ENCODE measurements around the gene HYOU1. TPM values are rescaled to one million over a fixed set of nuclear protein-coding genes. Genes with fewer than 3 reads are reported as not detected.

HYOU1 gene
- total RNA-seq, 4 donors from 2014 or later: 36.1 to 57.5 (median 52.7) TPM

DNA sequence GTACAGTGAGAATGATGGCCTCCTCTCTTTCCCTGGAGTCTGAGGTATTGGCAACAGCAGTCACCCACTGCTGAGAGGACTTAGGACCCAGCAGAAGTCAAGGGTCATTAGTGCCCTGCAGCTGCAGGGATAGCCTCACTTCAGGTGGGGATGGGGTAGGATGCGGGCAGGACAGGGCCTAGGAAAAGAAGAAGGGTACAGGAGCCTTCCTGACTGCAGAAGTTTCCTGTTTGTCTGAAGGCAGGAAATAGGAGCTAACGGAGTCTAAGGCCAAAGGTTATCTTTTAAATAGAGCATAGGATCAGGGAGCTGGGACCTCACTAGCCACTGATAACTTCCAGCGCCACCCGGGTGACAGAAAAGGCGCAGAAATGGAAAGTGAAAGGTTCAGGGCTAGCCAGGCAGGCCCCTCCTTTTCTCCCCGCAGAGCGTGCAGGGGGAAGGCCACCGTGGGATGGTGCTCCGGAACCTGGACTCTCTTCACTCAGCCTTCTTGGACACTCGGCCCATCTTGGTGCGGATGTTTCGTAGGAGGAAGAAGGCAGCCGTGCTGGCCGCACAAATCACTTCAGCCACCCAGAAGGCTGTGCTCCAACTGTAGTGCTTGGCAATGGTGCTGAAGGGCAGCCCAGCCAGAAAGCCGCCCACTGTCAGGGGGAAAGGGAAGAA, 32.4 kb downstream of the HYOU1 start:
- Histone ChIP-seq H3K4me1 (peaks cover 19 to 53% (median 40%) of the 10 kb centered on the region in 4 donors), H3K4me3 (no peak overlapping the region), H3K27me3 (no peaks in the 10 kb centered on the region), H3K9me3 (no peaks in the 10 kb centered on the region), H3K36me3 (peaks cover 20 to 83% (median 68%) of the 10 kb centered on the region in 4 donors), H3K27ac (replicated peaks in 1 of 4) (peak overlapping the region; percentile 18 to 54 (median 38))
- 66% methylated on average over 14 of the region's 15 CpGs for WGBS
- TF ChIP-seq POLR2A (IDR thresholded peaks at IDR 0.05; ENCODE audit: low read depth) (no peak), EP300 (IDR thresholded peaks at IDR 0.05) (no peak), POLR2AphosphoS5 (IDR thresholded peaks at IDR 0.05) (no peak)
- TF ChIP-seq, protein P1, sequence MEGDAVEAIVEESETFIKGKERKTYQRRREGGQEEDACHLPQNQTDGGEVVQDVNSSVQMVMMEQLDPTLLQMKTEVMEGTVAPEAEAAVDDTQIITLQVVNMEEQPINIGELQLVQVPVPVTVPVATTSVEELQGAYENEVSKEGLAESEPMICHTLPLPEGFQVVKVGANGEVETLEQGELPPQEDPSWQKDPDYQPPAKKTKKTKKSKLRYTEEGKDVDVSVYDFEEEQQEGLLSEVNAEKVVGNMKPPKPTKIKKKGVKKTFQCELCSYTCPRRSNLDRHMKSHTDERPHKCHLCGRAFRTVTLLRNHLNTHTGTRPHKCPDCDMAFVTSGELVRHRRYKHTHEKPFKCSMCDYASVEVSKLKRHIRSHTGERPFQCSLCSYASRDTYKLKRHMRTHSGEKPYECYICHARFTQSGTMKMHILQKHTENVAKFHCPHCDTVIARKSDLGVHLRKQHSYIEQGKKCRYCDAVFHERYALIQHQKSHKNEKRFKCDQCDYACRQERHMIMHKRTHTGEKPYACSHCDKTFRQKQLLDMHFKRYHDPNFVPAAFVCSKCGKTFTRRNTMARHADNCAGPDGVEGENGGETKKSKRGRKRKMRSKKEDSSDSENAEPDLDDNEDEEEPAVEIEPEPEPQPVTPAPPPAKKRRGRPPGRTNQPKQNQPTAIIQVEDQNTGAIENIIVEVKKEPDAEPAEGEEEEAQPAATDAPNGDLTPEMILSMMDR (IDR thresholded peaks at IDR 0.05): no peak
- no peak for DNase-seq (ENCODE audit: extremely low spot score)
- intact Hi-C loops (cut with DNase I): no loop called here

DNA sequence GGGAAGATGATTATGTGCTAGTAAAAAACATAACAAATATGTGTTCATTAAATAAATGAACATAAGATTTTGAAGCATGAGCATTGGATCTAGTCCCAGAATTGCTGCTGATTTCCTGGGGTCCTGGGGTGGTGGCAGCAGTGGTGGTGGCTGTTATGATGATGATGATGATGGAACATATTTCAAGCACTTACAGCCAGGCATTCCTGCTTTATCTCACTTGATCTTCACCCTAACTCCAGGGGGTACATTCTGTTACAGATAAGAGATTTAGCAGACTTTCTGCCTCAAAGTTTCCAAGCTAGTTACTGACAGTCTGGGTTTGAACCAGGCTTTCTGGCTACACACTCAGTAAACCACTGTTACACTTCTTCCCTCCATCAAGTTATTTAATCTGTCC, 33.3 kb downstream of the HYOU1 start:
- Histone ChIP-seq H3K9me3 (no peaks in the 10 kb centered on the region), H3K36me3 (peaks cover 20 to 83% (median 68%) of the 10 kb centered on the region in 4 donors), H3K27ac (replicated peaks in 1 of 4) (no peak overlapping the region), H3K4me3 (no peak overlapping the region), H3K4me1 (peaks cover 22 to 49% (median 39%) of the 10 kb centered on the region in 4 donors), H3K27me3 (no peaks in the 10 kb centered on the region)
- intact Hi-C loops (cut with DNase I): no loop called here
- no peak for DNase-seq (ENCODE audit: extremely low spot score)
- TF ChIP-seq POLR2A (IDR thresholded peaks at IDR 0.05; ENCODE audit: low read depth) (no peak), EP300 (IDR thresholded peaks at IDR 0.05) (no peak)
- TF ChIP-seq, protein P1 (IDR thresholded peaks at IDR 0.05): no peak

DNA sequence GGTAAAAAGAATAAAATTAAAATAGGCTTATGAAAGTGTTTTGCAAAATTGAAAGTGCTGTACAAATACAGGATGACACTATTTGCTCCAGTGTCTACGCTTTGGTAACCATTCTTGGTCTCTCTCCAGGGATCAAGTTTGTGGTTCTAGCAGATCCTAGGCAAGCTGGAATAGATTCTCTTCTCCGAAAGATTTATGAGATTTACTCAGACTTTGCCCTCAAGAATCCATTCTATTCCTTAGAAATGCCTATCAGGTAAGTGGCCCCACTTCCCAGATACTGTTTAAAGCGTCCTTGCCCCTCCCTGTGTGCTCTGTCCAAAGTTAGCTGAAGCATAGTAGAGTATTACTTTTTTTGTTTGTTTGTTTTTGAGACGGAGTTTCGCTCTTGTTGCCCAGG, 35.4 kb downstream of the HYOU1 start:
- intact Hi-C loops (cut with DNase I): no loop called here
- H3K4me1 ChIP-seq: peaks cover 30 to 51% (median 48%) of the 10 kb centered on the region in 4 donors
- H3K9me3 ChIP-seq: no peaks in the 10 kb centered on the region
- H3K27ac ChIP-seq (replicated peaks in 1 of 4): no peak overlapping the region
- DNase-seq (ENCODE audit: extremely low spot score): no peak
- peaks cover 20 to 68% (median 56%) of the 10 kb centered on the region in 4 donors for H3K36me3 ChIP-seq
- H3K27me3 ChIP-seq: no peaks in the 10 kb centered on the region
- TF ChIP-seq, protein P1 (IDR thresholded peaks at IDR 0.05): no peak
- TF ChIP-seq POLR2A (IDR thresholded peaks at IDR 0.05; ENCODE audit: low read depth) (no peak), POLR2AphosphoS5 (IDR thresholded peaks at IDR 0.05) (no peak), EP300 (IDR thresholded peaks at IDR 0.05) (no peak)
- no peak overlapping the region for H3K4me3 ChIP-seq
- 88% methylated on average over 5 of the region's 5 CpGs for WGBS

DNA sequence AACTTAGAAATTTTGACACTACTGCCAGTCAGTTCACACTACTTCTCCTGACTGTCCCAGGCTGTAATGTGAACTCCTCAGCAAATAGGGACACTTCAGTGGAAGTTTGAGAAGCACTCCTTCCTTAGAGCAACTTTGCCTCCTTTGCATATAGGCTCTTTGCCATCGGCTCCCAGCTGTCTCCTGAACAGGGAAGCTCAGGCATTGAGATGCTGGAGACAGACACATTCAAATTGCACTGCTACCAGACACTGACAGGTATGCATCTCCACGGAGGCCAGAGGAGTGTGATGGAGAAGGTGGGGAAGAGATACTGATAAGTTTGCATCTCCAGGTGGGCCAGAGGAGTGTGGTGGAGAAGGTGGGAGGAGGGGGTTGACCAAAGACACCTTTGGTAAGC, 37.0 kb downstream of the HYOU1 start:
- 45% methylated on average over 2 of the region's 2 CpGs for WGBS
- H3K4me3 ChIP-seq: peak overlapping the region in 3 of 4 donors; percentile 70 to 78 (median 77)
- H3K4me1 ChIP-seq: peaks cover 40 to 67% (median 60%) of the 10 kb centered on the region in 4 donors
- no peak for DNase-seq (ENCODE audit: extremely low spot score)
- peaks cover 33 to 68% (median 56%) of the 10 kb centered on the region in 4 donors for H3K36me3 ChIP-seq
- no peaks in the 10 kb centered on the region for H3K27me3 ChIP-seq
- H3K27ac ChIP-seq (replicated peaks in 1 of 4): peak overlapping the region; percentile 91 to 95 (median 93)
- no peaks in the 10 kb centered on the region for H3K9me3 ChIP-seq
- TF ChIP-seq POLR2A (IDR thresholded peaks at IDR 0.05; ENCODE audit: low read depth) (no peak), POLR2AphosphoS5 (IDR thresholded peaks at IDR 0.05) (no peak), EP300 (IDR thresholded peaks at IDR 0.05) (no peak)
- TF ChIP-seq, protein P1 (IDR thresholded peaks at IDR 0.05): no peak
- intact Hi-C loops (cut with DNase I): no loop called here

All from esophagus muscularis mucosa (tissue), 4 donors.